Nucleus accumbens (tissue), 56 donors: ENCODE measurements around the gene XCL2.

Source experiments
- DNase-seq, 56 donors: peaks; one replicate each; lab custom pipeline; 2025; lab: John Stamatoyannopoulos, UW

The XCL2 gene

DNA sequence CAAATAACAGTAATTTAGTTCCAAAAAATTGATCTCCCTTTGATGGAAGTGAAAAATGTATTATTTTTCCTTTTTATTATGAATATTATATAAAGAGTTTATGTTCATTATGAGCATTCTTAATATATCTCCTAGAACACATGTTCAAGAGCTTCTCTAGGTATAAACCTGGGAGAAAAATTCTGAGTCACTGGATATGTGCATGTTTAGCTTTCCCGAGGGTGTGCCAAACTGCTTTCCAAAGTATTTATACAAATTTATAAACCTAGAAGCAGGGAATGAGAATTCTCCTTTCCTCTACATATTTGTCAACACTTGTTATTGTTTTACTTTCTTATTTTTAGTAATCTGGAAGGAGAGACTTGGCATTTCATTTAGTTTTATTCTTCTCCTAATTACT, 25.0 kb downstream of the XCL2 start:
- no peak for DNase-seq

DNA sequence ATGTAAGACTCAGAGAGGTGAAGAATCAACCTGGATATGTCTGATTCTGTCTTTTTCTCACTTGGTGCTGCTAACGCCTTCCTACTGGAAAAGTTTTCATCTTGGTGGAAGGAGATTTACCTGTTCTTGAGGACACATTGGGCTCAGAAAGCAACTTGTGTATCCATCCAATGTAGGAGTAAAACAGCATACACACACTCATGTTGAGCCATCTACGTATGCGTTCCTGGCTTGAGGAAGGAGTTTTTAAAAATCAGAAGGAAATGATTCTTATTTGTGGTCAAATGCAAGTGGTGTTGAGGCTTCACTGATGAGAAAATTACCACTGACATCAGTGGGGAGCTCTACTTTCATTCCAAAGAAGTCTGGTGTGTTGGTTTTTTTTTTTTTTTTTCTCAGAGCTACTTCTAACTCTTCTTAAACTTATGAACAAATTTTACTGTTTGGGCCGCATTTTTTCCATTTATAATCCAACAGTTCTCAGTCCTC, 25.6 kb downstream of the XCL2 start:
- DNase-seq = no peak

DNA sequence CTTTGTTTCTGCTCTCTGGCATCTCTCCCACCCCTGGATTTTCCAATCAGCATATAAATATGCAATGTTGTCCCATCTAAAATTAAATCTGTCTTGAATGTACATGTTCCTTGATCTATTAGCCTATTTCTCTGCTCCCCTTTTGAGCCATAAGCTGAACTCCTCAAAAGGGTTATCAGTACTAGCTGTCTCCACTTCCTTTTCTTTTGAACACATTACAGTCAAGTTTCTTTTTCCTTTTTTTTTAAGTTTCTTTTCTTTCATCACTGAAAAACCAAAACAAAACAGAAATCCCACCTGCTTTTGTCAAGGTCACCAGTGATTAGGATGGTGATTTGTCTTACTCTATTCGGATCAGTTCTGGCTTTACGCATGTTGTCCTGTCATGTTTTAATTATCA, 29.3 kb downstream of the XCL2 start:
- DNase-seq = no peak

DNA sequence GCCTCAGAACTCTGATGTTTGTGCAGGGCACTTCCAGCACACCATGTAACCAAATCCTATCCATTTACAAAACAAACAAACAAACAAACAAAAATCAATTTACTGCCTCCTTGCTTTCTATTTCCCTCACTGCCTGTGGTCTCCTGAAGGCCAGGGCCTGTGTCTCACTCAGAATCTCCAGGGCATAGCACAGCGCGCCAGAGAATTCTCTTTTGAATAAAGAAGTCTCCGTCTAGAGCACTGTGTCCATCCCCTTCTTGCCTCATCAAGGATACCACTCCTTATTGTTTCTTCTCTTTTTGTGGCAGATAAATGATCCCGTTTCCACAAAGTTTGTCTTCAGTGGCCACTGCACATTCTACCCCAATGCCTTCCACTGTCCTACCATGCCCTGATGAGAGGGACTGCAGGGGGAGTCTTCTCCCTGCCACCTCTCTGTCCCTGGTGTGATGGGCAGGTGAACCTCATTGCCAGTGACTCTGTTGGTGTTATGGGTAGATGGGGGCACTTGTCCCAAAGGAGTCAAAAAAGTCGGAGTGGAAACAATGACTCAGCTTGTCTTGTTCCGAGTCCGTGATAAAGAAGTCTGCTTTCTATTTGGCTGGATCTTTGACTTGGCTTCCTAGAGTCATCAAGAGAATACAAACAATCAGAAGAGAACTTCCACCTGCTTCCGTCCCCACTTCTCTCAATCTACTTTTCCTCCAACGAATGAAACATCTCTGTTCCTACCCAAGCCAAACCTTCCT, 30.0 kb downstream of the XCL2 start:
- DNase-seq = no peak

DNA sequence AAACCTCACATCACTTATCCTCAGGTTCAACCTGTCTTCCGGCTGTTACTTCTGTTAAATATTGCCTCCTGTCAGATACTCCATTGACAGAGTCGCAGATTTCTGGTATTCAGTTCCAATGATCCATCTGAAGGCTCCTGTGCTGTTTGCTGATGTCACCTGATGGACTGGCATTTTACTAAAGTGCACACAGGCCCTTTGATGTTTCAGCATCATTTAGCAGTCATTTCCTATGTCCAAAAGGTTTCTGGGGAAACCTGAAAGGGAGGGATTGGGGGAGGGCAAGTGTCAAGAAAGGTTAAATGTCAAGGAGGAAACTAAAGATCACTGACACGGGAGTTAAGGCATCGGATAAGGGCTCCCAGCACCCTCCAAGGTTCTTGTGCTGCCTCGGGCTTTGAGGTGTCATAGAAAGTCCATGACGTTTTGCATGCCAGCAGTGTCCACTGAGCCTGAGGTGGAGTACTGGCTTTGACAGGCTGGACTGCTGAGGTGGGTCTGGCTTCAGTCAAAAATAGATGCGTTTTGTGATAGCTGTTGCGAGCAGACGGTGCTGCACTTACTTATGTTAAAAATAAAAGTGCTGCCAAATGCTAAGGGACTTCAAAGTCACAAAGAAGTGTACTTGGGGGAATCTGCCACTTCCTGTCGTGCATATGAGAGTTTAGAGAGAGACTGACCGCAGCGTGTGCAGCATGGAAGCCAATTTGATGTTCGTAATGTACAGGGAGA, 30.8 kb downstream of the XCL2 start:
- DNase-seq = no peak

DNA sequence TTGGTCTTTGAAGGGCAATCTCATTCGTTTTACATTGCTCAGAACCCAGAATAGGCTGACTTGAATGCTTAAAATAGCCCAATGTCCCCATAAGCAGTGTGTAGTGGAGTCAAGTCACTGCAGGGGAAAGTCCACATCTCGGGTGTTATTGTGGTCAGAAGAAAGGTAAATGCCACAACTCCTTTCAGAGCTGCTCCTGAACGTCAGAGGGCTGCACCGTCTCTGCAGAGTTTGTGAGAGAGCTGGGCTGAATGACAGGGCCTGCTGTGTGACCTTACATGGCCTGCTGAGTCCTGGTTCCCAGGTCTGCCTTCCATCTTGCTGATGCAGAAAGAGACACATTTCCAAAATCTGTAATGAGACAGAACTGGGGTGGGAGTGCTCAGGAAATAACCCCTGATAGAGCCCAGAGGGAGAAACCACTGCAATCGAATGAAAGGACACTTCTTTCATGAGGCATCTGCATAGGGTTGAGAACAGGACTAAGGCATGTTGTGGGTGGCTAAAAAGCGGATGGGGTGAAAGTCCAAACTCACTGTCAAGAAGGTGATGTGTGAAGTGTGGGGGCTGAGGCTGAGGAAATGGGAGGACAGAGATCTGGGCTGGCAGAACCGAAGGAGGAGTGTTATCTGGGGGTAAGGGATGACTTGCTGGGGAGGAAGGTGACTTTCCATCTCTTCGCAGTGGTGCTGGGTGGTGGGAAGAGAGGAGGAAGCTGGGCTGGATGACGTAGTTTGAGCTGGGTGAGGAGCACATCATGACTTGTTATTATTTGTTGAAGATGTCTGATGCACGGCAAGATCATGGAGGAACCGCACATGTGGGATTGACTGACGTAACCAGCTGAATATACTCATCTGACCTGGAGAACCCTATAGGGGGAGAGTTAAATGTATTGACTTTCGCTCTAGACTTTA, 33.7 kb downstream of the XCL2 start:
- DNase-seq = no peak

DNA sequence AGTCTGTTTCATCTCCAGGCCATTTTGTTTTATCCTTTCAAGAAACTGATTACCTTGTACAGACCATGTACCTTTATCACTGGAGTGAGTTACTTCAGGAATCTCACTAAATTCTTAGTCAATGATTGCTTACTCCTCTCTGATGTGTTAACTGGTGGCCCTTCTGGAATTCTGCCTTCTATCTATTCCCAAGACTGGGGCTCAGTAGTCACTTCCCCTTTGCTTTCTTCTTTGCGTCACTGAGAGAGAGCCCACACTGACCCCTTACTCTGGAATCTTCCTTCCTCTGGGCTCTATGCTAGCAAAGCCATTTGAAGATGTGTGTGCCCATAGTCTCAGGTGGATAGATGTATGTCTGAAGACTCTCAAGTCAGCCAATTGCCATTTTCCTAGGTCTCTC, 34.6 kb downstream of the XCL2 start:
- peak in 1 of 56 donors; percentile 5 for DNase-seq

- no peak for DNase-seq
Measured at GRCh38 chr1:168507828-168508227, 36.0 kb downstream of the XCL2 start.

DNA sequence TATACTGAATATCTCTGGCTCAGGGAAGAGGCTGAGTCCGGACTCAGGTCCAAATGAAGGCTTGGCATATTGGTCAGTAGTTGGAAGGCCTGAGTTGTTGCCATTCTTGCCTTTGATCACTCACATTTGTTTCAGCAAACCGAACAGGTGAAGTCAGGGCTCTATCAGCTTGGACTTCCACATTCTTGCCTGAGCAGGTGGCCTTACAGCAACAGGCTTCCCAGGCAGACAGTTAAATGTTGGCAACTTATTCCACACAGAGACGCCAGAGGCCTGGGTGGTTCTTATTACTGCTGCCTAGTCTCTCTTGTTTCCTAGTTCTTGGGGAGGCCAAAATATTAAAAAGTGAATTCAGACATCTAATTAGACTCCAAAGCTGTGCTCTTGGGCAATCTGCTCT, 36.6 kb downstream of the XCL2 start:
- DNase-seq = no peak

DNA sequence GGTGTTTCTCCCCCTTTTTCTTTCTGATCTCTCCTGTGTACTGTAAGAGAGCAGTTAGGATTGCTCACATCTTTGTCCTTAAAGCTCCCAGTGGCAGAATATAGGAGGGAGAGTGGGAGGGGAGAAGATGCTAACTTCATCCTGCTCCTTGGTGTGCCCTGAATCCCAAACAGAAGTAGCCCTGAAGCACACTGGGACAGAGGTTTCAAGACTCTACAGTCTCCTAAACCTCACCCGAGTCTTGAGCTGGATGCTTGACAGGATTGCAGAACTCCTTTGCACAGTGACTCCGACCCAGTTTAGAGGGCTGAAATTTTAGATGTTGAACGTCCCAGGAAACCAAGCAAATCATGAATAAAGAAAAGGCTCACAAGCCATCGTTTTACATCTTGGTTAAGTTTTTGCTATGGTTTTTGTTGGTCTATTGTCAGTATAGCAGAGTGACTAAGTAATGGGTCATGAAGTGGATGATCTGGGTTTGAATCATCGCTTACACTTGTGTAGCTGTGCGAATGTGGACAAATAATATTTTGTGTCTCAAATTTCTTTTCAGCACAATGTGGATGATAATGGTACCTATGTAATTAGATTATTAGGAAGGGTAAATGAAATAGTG, 37.5 kb downstream of the XCL2 start:
- DNase-seq = no peak

DNA sequence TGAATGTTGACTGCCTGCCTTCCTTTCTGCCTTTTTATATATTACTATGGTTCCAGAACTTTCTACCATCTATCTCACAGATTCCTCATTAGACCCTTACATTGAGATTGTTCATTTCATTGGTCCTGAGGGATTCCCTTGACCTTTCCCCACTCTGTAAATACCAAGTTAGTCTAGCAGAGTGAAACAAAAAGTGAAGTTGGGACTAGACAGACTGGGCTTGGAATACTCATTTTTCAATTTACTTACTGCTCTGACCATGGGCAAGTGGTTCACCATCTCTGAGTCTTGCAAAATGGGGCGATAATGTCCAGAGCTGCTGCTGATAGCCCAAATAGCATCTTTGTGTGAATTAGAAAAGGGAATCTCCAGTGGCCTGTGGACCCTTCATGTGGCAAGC, 38.8 kb downstream of the XCL2 start:
- no peak for DNase-seq

- peak in 3 of 56 donors; percentile 0 to 15 (median 3) for DNase-seq
Measured at GRCh38 chr1:168504064-168504837, 39.5 kb downstream of the XCL2 start.

- DNase-seq = no peak
Measured at GRCh38 chr1:168499688-168500049, 44.1 kb downstream of the XCL2 start.

GRCh38 chr1:168498956-168499687, 44.7 kb downstream of the XCL2 start:
- no peak for DNase-seq

- DNase-seq = no peak
Measured at GRCh38 chr1:168498159-168498631, 45.6 kb downstream of the XCL2 start.

DNA sequence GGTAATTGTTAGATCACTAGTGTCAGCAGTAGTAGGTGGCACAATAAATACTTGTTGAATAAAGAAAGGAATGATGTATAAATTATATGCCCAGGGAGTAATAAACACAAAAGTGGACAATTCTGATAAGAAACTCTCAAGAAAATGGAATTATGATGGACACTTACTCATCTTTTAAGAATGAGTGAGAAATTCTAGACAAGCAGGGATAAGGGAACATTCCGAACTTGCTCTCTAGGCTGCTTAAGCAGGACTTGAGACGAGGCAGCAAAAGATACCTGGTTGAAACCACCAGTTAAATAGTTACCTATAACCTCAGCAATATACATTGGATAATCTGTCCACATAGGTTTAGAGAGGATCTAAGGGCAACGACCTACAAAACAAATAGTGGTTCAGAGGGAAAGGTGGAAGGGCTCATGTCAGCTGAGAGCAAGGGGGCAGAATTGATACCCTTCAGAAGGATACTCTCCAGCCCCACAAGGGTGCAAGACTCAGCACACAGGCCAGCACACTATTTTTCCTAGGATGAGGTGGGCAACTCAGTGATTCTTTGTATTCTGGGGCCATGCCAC, 46.3 kb downstream of the XCL2 start:
- no peak for DNase-seq

DNA sequence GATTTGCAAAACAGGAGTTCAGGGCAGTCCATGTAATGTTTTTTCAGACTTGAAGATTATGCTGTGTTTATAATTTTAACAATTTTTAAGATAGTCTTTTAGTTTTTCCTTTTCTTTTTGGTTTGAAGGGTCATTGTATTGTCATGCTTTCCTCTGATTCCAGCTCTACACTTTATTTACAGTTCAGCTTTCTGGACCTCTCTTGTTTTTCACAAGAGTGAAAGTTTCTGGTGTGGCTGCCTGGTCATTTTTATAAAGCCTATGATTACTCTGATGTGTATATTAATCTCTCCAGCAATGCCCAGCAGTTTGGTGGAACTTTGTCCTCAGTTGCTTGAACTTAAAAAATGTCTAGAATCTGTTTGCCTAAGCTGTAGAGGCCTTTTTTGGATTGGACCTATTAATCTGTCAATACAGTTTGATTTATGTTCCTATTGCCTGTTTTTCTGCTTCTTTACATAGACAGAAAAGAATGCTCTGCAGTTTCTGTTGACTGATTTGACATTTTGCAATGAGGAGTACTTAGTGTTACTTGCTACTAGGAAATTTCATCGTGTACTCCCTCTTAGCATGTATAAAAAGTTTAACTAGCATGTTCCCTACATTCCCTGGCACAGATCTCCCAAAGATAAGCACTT, 52.2 kb downstream of the XCL2 start:
- DNase-seq = no peak
